CD4-positive, alpha-beta T cell treated with Interleukin-6 at 100 ng/mL for 8 hours (primary cell): ENCODE data around the gene NAP1L4.

Source experiments
- DNase-seq: peaks from one replicate; pipeline ENCODE4 v3.0.0-alpha.2; 2020; ENCODE audit warnings: mixed read lengths, low spot score

The NAP1L4 gene

GRCh38 chr11:2992997-2993325 lies 832 bp upstream of the NAP1L4 start:
- DNase-seq = no peak

GRCh38 chr11:2991452-2992233 lies 486 bp downstream of the NAP1L4 start:
- DNase-seq = no peak

GRCh38 chr11:2990617-2991451 lies 1.3 kb downstream of the NAP1L4 start:
- peak; percentile 31 for DNase-seq

GRCh38 chr11:2989551-2989950 lies 2.6 kb downstream of the NAP1L4 start:
- no peak for DNase-seq

GRCh38 chr11:2989006-2989405 lies 3.1 kb downstream of the NAP1L4 start:
- DNase-seq = peak; percentile 15

- peak; percentile 64 for DNase-seq
Observed at GRCh38 chr11:2987881-2988861, 4.0 kb downstream of the NAP1L4 start.

GRCh38 chr11:2983908-2984307 lies 8.2 kb downstream of the NAP1L4 start:
- DNase-seq = no peak

- DNase-seq = no peak
Observed at GRCh38 chr11:2982214-2982613, 9.9 kb downstream of the NAP1L4 start.

- DNase-seq = no peak
Observed at GRCh38 chr11:2981130-2981529, 11.0 kb downstream of the NAP1L4 start.

- DNase-seq = no peak
Observed at GRCh38 chr11:2980168-2980840, 11.8 kb downstream of the NAP1L4 start.

- no peak for DNase-seq
Observed at GRCh38 chr11:2977113-2977512, 15.0 kb downstream of the NAP1L4 start.

GRCh38 chr11:2976294-2977063 lies 15.7 kb downstream of the NAP1L4 start:
- no peak for DNase-seq

- peak; percentile 44 for DNase-seq
Observed at GRCh38 chr11:2975594-2975993, 16.5 kb downstream of the NAP1L4 start.

- DNase-seq = no peak
Observed at GRCh38 chr11:2974272-2974671, 17.9 kb downstream of the NAP1L4 start.

- DNase-seq = no peak
Observed at GRCh38 chr11:2968341-2968900, 23.7 kb downstream of the NAP1L4 start.

GRCh38 chr11:2964782-2965181 lies 27.3 kb downstream of the NAP1L4 start:
- no peak for DNase-seq

GRCh38 chr11:2963761-2964160 lies 28.4 kb downstream of the NAP1L4 start:
- no peak for DNase-seq

- no peak for DNase-seq
Observed at GRCh38 chr11:2963112-2963754, 28.9 kb downstream of the NAP1L4 start.

- DNase-seq = no peak
Observed at GRCh38 chr11:2961080-2961479, 31.0 kb downstream of the NAP1L4 start.

GRCh38 chr11:2960139-2960538 lies 32.0 kb downstream of the NAP1L4 start:
- no peak for DNase-seq
